NCI-H2196 (cell line): ENCODE results near the gene KLF7.

Source experiments
- DNase-seq: peaks from one replicate; lab custom pipeline; 2025; ENCODE audit not compliant: unreplicated experiment; lab: John Stamatoyannopoulos, UW

Gene KLF7

DNA sequence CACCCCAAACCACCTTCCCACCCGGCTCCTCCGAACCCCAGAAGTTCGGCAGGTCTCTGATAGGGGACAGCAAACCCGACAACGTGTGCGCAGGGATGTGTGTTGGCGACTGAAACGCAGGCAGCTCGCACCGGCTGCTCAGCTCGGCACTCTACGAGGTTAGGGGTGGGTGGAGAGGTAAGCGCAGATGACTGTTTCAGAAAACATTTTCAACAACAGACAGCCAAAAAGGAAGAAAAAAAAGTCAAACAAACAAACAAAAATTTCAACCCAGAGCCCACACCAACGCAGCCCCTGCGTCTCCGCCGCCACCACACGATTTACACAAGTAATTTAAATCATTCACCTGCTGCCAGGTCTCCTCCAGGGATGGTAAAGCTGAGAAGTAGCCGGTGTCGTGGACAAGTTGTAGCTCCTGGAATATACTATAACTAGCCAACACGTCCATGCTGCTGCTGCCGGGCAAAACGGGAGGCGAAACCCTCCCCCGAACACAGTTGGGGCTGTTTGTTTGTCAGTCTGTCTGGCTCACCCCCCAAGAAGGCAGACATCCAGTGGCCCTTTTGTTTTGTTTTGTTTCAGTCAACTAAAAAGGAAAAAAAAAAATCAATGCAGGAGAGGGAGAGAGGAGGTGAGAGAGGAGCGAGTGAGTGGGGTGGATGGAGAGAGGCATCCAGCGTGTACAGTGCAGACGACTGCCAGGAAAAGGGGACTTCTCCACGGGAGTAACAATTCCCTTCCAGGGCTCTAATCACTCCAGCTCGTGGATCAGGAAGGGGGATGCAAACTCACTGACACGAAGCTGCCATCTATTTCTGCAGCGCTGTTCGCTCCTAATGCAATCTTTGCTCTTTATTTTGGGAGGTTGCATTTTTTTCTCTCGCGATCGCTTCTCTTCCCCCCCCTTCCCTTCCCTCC lies at the start of gene KLF7:
Gene KLF7 (minus strand): TSS at position 828 of the 918 bp plus-strand sequence. CDS start 380 bp downstream, at position 448.
- peak; percentile 21 for DNase-seq

DNA sequence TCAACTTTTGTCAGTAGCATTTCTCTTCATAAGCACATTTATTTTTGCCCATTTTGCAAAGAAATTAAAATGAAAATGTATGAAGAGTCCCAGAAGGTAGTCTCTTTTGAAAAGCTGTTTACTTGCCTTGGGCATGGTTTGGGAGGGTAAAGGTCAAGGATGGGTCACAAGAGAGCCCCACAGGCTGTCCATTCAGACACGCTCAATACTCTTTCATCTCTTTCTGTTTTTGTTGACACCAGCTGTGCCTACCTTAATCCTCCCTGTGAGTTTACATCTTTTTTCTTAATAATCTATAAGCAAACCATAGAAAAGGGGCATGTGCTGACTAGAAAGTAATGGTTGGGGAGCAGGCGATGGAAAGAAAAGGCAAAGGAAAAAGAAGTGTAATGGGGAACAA lies 49.6 kb upstream of the KLF7 start:
- DNase-seq = no peak

GRCh38 chr2:207214446-207214845 lies 48.7 kb upstream of the KLF7 start:
- no peak for DNase-seq

- no peak for DNase-seq
These were observed 40.3 kb upstream of the KLF7 start for GRCh38 chr2:207206011-207206410.

GRCh38 chr2:207205173-207205957 lies 39.6 kb upstream of the KLF7 start:
- no peak for DNase-seq

- DNase-seq = no peak
These were observed 37.3 kb upstream of the KLF7 start for GRCh38 chr2:207203056-207203455.

- DNase-seq = no peak
These were observed 36.9 kb upstream of the KLF7 start for GRCh38 chr2:207202645-207203044.

GRCh38 chr2:207201416-207201815 lies 35.7 kb upstream of the KLF7 start:
- DNase-seq = no peak

DNA sequence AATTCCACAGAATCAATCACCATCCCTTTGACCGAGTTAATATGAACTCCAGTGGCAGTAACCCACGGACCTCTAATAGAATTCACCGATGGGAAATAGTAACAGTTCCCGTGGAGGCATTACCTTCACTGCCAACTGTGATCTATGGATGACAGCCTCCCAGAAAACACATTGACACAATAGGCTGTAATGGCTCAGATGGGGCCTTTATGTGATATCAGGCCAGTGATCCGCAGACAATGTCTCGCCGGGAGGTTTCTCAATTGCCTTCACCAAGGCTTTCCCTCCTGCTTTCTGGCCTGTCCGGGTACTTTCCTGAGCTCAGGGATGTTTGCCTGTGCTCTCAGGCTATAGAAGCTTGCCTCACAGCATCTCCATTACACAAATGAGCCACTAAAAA lies 34.4 kb upstream of the KLF7 start:
- no peak for DNase-seq

DNA sequence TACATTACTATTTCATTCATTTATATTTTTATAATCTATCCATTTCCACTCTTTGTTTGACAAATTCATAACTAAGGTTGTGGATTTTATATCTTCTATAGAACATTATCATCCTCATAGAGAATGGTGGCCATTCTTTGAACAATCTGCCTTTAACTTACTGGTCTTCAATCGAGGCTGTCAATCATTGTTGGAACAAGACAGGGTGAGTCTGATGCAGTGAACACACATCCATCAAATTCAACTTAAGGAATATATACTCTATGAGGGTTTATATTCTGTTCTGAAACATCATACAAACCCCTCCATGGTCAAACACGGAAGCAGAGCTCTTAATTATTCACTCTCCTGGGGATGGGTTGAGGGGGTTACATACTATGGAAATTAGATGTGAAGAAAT lies 28.3 kb upstream of the KLF7 start:
- no peak for DNase-seq

- DNase-seq = peak; percentile 49
These were observed 23.1 kb upstream of the KLF7 start for GRCh38 chr2:207188626-207189419.

GRCh38 chr2:207185372-207185771 lies 19.6 kb upstream of the KLF7 start:
- DNase-seq = no peak

DNA sequence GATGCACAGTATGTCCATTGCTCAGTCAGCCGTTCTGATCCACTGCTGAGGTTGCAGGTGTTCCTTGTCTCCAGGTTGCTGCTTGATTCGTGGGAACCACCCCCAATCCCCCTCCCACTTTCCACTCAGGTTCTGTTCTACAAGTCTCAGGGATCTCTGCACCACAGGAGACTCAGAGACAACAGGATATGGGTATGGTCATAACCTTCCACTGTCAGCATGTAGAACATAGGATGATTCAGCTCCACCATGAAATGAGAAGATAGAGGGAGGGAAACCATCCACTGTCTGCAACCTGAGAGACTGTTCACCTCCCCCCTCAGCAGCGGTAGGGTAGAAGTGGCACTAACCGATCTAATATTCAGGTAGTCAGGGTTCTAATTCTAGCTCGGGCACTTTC lies 19.0 kb upstream of the KLF7 start:
- no peak for DNase-seq

- DNase-seq = no peak
These were observed 18.6 kb upstream of the KLF7 start for GRCh38 chr2:207184348-207184747.

DNA sequence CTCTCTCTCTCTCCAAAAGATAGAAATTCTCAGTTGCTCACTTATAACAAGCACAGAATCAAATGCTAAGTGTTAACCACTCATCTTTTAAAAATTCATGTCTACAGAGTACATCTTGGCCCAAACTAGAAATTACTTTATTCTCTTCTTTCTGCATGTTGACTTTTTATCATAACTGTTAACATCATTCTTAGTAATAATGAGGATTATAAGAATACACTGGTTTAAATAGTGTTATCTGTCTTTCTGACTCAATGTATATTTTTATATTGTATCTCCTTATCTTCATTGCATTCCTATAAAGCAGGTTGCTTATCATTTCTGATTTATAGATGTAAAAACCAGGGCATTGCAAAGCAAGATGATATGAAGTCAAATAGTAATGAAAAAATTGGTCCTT lies 17.8 kb upstream of the KLF7 start:
- DNase-seq = no peak

DNA sequence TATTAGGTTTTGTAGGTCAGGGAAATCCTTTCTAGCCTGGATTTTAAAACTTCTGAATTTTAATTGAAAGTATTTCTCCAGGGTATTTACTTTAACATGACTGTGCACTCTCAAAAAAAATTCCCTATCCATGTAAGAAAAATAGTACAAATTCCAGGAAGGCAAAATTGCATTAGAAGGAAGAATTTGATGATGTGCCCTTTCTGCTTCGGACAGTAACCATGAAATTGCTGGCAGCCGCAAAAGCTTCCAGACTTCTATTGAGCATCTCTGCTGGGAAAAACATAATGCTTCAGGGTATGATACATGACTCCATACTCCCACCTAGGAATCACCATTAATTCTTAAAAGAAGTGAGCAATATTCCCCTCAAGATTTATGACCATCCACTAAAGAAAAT lies 17.2 kb upstream of the KLF7 start:
- DNase-seq = no peak

DNA sequence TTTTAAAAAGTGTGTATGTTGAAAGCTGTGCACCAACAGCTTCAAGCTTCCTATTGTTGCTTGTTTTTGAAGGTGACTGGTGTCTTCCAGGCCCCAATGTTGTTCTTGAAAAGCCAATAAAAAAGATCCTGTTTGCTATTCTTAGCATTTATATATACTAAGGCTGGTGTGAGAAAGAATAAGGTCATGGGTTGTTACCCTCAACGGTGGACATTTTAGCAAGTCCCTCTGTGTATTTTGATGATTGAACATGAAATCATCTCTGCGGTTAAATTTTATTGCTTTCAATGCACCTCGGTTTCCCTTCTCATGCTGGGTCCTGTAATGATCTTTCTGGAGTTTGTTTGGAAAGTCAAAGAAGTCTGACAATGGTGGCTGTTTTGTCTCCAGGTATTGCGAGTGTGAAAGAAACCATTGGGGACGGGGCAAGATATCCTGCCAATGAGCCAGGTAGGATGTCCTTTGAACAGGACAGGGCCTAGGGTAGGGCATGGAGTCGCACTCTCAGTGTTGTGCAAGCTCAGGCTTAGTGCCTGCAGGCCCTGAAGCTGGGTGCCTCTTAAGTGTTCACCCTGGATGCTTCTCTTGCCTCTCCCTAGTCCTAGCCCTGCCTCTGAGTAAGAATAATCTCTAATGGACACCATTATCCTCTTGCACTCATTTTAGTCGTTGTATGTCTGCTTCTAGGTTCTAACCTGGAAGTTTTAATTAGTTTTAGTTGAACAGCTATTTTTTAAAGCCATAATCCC lies 16.0 kb upstream of the KLF7 start:
- no peak for DNase-seq

DNA sequence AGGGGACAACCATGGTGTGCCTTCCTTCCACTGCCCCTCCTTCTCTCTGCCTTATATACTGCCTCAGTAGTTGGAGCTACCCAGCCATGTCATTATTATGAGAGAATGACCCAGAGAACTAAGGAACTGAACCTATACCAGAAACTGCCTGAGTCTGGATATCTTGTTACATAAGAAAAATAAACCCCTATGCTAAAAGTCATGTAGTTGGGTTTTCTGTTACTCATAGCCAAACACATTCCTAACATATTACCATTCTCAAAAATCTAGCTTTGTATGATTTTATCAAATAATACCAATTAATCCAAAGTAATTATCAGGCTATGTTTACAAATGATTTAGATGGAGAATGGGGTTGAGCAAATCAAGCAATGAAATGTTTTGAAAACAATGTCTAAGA lies 15.0 kb upstream of the KLF7 start:
- no peak for DNase-seq

DNA sequence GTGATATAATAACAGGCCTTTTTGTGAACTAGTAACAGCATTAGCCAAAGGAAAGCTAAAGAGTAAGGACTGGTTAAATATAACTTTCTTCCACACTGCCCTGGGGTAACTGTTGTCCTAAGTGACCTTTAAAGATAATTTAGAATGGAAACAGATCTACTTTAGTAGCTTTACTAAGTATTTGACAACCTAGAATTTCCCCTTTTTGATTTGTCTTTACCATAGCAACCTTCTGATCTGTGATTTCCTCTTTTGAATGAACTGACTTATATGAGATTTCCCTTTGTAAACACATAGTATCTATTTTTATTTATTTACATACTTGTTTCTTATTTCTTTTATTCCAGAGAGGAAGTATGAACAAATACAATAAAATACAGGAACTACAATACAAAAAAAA lies 10.5 kb upstream of the KLF7 start:
- no peak for DNase-seq

DNA sequence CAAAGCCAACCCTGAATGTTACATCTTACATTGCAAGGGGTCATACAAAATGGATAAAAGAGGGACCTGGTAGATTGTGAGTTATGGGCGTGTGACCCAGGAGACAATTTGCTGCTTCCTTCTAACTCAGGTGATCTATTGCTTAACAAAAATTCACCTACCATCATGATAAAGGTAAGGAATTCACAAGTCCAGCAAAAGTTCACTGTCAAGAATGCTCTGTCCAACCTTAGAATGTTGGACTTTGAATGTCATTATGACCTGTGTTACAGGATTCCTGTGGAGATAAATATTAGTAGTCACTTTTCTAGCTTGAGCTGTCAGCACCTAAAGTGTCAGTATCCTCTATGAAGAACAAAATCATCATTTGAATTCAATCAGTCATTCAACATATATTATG lies 7.9 kb upstream of the KLF7 start:
- DNase-seq = no peak
